Glomerular visceral epithelial cell (primary cell): ENCODE measurements around the gene MRPL20.
"Not testable (repeated sequence)": the region's sequence is repeated elsewhere in the genome, so short reads cannot be mapped to it uniquely, and the experiment has no call there.

ENCODE experiments used
- DNase-seq: peaks from one replicate; pipeline ENCODE4 v3.0.0-alpha.2; 2016; ENCODE audit errors: extremely low spot score

MRPL20 gene

DNA sequence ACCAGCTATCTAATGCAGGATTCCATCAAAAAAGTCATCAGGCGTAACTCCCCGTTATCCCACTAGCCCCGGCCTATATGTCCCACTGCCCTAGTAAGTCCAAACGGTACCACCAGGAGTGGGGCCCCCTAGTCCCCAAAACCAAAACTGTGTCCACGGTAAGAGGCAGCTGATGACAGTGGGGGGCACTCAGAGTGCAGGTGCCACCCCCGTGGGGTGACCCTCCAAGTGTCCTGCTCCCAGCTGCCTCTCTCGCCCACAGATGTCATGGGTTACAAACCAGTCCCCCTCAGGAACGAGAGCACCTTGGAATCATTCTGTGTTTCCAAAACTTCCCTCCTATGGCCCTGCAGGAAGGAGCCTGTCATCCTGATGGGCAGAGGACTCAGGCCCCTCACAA is 21.2 kb downstream of the MRPL20 start:
- no peak for DNase-seq

DNA sequence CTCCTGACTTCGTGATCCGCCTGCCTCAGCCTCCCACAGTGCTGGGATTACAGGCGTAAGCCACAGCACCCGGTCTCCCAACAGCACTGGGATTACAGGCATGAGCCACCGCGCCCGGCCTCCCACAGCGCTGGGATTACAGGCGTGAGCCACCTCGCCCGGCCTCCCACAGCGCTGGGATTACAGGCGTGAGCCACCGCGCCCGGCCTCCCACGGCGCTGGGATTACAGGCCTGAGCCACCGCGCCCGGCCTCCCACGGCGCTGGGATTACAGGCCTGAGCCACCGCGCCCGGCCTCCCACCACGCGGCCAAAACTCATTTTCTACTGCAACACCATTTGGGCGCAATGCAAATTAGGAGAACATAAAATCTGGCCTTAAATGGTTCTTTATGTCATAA is 21.8 kb downstream of the MRPL20 start:
- DNase-seq = not testable (repeated sequence)

DNA sequence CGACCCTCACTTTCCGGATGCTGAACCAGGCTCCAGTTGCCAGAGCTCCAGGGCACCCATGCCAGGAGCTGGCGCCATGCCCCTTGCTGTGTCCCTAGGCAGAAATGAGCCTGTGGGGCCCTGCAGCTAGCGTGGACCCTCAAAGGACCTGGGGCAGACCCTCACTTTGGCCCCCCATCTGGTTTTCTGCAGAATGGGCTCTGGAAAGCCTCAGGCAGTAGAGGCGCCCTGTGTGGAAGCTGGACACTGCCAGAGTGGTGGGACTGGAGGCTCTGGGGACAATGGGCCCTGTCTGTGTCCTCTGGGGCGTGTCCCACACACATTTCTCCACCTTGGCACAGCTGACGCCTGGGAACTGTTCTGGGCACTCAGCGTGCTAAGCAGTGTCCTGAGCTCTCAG is 25.8 kb downstream of the MRPL20 start:
- no peak for DNase-seq

DNA sequence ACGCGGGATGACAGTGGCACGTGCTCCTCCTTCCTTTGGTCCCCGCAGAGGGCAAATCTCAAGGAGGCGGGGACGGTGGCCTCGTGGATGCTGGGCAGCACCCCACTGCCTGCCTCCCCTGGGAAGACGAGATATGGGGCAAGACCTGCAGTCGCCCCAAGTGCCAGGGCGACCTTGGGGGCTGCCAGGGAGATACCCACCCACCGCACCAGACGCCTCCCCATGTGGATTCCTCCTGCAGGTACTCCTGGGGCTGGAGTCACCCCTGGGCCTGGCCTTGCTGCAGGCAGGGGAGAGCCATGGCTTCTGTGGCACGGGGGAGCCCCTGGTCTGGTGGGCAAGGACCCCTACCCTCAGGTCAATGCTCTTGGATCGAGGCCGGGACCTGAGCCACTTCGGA is 26.2 kb downstream of the MRPL20 start:
- DNase-seq = no peak

DNA sequence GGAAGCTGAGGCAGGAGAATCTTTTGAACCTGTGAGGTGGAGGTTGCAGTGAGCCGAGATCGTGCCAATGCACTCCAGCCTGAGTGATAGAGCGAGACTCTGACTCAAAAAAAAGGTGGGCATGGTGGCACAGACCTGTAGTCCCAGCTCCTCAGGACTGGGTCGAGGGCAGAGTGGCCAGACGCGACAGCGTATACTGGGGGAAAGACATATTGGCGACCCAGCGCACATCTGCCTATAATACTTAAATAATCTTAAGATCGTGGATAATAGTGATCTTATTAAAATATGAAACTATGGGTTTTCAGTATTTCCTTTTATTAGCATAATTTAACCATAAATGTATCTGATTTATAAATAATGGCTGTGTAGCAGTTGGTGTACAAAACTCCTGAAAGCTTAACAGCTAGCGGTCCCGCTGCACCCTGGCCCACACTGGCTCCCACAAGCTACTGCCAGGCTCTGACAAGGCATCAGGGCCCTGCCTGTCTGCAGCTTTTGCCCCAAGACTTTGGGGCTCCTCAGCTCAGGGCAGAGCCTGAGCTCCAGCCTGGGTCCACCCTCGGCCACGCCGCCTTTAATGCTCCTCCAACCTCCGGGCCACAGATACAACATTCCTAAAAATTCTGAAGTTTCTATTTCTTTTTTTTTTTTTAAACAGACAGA is 29.4 kb downstream of the MRPL20 start:
- no peak for DNase-seq

DNA sequence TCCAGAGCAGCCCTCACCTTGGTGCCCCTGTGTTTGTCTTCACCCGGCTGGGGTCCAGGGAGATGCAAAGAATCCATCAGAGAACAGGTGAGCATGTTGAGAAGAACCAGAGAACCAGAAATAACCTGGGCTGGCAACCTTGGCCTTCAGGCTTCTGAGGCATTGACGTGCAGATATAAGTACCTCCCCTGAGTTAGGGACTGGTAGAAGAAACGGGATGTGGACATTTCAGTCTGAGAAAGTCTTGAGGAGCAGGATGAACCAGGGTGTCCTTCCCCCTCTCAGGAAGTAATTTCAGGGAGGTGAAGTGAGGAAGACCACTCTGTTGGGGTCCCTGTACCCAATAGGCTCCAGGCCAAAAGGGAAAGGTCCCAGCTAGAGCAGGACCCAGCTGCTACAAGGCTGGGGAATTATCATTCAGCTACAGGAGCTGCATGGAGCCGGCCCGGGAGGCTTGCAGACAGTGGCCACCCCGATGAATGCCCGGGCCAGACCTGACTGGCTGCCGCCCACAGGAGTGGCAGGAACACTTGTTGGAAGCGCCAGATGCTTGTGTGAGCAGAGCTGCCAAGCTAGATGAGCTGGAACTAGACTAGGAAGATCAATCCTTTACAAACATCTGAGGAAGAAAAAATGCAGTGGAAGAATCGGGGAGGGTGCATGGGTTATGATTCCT is 30.4 kb downstream of the MRPL20 start:
- no peak for DNase-seq

DNA sequence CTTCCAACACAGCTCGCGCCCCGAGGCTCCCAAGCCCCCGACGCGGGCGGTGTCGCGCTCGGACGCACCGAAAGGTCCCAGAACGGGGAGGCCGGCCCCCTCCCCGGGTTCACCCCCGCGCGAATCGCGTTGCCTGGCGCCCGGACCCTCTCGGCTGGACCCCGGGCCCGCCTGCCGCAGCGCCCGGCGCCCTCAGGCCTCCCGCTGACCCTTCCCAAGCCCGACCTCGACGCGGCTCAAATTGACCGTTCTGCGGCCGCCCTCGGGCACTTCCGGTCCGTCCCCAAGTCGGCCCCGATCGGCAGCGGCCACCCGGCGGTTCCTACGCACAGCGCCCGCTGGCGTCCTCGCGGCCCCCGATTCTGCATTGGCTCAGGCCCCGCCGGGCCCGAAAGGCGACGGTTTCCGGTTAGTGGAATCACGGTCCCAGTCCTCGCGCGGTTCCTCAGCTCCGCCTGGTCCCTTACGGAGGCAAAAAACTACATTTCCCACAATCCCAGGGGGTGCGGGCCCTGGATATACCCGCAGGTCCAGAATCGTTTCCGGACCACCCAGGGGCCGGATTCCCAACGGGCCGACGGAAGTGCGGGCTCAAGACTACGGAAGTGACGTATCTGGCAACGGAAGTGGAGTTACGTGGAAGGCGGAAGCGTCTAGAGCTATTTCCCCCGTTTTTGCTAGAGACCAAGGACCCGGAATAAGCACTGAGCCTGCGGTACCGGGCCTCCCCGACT is 32.0 kb downstream of the MRPL20 start, which contains the start of gene AURKAIP1:
Gene AURKAIP1 (minus strand): TSS at position 279 of the 734 bp plus-strand sequence. CDS start 451 bp downstream, outside the sequence.
- DNase-seq = peak; percentile 100

DNA sequence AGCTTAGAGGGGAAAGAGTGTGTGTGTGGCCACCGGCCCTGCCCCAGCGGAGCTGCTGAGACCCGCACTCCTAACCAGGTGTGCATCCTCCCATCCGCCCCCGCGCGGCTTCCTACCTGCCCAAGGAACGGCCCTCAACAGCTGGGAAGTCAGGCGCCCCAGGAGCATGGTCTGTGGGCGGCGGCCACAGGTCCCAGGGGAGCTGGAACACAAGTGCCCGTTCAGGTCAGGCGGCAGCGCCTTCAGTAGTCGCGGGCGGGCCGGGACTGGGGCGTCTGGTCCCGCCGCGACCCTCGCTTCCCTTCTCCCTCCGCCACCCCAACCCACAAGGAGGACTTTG is 32.5 kb downstream of the MRPL20 start:
- no peak for DNase-seq

DNA sequence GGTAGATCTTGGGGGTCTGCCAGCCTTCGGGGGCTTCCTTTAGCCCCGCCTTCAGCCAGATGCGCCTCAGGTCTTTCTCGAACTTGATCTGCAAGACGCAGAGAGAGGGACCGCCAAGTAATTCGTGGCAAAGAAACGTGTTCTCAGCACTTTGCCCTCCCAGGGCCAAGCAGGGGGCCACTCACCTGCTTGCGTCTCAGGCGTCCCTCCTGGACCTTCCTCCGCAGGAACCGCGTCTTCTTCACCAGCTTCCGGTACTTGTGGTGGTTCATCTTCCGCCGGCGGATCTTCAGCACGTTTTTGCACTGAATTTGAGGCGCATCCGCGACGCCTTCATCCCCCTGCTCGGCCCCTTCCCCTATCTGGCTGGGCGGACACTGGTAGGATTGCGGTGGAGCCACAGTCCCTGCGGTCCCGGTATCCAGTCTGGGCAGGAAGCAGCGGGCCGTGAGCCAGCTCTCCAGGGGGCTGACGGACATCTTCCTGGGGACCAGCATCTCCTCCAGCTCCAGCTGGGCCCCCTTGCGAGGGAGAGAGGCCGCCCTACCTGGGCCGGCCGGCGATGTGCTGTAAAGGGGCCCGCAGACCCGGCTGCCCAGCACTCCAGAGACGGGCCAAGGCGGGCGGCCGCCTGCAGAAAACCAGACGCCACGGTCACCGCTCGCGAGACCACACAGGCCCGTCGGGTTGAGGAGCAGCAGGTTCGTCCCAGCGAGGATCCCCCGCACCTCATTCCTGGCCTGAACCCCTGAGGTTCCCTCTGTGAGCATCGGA is 33.1 kb downstream of the MRPL20 start:
- DNase-seq = no peak

DNA sequence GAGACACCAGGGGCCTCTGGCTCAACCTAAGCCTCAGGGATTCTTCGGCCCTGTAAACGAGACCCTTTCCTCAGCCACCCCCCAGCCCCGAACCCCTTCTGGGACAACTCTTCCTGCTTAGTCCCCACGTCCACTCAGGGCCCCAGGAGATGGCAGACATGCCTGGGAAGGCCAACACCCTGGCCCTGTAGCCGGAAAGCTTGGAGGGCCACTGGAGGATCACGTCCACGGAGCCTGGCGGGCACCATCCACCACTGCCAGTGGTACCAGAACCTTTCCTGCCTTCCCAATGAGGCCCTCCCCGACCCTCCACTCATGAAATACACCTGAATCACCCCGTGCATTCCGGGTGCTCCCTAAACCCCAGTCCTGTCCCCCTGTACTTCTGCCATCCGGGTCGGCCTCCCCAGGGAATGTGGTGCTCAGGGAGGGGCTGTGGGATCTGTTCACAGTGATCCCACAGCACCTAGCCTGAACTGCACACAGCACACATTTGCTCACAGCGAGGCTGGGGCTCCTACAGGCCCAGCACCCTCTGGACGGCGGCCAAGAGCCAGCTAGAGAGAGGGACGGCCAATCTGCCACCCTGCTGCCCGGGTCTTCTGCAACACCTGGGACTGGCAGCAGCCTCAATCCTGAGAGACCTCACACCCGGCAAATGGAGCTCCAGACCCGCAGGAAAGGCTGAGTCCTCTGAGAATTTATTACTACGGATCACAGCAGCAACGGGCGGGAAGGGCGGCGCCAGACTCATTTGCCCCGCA is 33.9 kb downstream of the MRPL20 start:
- DNase-seq = no peak

DNA sequence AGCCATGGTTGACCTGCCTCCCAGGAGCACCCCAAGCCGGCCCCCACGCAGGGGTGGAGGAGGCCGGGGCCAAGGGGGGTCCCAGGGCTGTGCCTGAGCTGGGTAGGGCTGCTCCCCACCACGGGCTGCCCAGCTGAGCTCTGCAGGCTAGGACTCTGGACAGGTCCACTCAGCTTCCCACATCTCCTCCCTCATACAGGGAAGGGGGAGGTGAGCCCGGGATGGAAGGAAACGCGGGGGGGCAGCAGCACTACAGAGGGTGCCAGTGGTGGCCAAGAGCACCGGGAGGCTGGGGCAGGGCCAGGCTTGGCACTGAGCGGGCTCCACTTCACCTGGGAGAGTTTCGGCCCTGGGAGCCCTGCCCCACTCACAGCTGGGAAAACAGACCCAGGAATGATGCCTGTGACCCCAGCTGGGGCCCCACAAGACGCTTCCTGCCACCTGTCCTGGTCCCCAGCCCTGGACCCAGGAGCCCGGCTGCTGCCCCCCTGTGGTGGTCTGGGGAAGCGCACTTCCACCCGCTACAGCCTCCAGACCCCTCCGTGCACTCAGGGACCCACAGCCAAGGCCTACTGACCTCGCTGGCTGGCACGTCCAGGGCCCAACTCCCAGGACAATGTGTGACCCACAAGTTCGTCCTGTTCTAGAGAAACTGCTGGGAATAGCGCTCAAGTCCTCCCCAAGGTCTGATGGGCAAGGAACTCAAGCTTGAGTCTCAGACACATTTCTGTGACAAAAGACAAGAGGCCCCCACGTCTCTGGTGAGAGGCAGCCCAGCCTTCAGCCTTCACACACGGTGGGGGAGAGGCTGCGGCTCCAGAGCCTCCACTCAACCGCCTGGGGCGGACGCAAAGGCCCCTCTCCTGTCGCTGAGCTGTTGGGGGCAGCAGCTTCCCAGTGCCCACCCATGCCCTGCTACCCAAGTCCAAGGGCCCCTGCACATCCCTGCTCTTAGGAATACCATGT is 35.1 kb downstream of the MRPL20 start:
- DNase-seq = peak; percentile 76

DNA sequence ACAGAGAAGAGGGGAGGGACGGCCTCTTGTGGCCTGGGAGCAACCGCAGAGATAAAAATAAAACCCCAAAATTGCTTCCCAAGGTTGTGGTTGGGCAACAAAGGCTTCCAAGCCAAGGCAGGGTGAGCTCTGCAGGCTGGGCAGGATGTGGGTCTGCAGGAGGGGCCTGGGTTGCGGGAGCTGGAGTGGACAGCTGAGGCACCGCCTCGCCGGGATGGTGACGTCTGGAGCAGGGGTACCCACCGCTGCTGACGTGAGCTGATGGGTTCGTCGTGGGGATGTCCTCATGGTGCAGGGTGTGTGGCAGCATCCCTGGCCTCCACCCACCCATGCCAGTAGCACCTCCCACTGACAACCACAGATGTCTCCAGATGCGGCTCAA is 35.7 kb downstream of the MRPL20 start:
- no peak for DNase-seq

DNA sequence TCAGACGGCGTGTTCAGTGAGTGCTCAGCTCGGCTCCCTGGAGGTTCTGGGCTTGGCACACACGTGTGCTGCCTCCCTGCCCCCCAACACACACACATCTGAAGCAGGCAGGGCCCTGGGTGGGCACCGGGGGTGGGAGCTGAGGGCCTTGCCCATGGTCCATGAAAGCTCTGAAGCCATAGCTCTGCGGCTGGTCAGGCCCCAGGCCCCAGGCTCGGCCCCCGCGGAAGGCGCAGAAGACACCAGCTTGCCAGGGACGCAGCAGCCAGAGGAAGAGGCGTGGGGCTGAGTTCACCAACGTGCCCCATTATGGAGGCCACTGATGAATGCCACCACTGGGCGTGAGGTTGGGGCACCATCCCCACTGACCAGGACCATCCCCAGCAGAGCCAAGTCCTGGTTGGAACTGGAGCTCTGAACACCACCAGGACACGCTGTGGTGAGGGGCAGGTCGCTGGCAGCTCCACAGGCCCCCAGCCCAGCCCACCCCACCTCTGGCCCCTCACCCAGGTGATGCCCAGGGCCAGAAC is 36.3 kb downstream of the MRPL20 start:
- no peak for DNase-seq

DNA sequence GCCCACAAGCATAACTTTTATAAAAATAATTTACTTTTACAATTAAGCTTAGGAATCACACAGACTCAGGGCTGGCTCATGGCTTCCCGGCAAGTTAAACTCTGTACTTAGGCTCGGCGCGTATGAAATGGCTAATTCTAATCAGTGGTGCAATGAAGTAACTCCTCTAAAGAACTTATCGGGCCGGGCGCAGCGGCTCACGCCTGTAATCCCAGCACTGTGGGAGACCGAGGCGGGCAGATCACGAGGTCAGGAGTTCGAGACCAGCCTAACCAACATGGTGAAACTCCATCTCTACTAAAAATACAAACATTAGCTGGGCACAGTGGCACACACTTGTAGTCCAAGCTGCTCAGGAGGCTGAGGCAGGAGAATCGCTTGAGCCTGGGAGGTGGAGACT is 37.0 kb downstream of the MRPL20 start:
- DNase-seq = not testable (repeated sequence)

DNA sequence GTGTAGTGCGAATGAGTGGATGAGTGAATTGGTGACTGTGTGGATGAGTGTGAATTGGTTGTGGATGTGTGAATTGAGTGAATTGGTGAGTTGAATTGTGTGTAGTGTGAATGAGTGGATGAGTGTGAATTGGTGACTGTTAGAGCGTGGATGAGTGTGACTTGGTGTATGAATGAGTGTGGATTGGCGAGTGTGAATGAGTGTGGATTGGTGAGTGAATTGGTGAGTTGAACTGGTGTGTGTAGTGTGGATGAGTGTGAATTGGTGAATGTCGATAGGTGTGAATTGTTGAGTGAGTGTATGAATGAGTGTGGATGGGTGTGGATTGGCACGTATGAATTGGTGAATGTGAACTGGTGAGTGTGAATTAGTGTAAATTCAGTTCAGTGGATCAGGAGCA is 39.8 kb downstream of the MRPL20 start:
- no peak for DNase-seq

DNA sequence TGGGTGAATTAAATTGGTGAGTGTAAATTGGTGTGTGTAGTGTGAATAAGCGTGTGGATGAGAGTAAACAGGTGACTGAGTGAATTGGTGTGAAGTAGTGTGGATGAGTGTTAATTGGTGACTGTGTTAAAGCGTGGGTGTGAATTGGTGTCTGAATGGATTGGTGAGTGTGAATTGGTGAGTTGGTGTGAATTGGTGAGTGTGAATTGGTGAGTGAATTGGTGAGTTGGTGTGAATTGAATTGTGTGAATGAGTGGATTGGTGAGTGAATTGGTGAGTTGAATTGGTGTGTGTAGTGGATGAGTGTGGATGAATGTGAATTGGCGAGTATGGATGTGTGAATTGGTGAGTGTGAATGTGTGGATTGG is 40.4 kb downstream of the MRPL20 start:
- no peak for DNase-seq

DNA sequence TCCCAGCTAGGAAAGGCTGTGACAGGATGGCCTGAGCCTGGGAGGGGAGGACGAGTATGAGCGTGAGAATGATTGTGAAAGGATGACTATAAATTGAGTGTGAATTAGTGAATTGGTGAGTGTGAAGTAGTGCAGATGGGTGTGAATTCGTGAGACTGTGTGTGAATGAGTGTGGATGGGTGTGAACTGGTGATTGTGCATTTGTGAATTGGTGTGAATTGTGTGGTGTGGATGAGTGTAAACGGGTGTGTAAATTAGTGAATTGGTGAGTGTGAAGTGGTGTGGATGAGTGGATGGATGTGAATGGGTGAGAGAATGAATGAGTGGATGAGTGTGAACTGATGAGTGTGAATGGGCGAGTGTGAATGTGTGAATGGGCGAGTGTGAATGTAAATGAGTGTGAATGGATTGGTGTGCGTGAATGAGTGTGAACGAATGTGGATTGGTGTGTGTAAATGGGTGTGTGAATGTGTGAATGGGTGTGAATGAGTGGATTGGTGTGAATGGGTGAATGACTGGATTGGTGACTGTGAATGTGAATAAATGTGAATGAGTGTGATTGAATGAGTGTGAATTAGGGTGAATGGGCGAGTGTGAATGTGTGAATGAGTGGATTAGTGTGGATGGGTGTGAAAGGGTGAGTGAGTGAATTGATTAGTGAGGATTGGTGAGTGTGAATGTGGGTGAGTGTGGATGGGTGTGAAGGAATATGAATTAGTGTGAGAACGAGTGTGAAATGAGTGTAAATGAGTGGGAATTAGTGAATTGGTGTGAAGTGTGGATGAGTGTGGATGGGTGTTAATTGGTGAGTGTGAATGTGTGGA is 41.0 kb downstream of the MRPL20 start:
- no peak for DNase-seq

DNA sequence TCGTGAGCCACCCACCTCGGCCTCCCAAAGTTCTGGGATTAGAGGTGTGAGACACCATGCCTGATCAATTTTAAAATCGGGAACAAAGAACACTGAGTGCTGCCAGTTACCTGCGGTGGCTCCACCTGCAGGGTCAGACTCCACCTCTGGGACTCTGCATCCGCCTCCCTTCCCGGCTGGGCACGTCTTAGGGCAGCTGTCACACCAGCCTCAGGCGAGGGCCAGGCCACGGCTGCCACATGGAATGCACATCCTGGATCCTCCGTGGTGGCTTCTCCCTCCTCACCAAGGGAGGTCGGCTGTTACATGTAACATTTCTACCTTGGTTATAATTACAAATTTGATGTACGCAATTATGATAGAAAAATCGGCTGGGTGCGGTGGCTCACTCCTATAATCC is 42.8 kb downstream of the MRPL20 start:
- DNase-seq = no peak

DNA sequence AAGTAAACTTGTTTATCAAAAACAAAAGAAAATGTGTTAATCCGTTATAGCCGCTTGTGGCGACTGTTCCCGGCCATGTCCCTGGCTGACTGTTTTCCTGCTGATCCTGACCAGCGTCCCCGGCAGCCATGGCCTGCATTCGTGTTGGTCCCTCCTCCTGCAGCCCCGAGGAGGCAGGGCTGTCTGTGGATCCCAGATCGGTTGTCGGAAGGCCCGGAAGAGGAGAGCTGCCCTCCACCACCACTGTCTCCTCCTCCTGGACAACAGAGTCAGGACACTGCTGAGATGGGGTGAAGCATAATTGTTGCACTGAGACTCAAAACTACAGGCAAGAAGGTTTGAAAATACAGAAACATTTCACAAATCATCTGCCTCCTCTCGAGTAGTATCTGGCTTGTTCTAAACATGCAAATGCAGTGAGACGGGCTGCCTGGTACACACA is 45.1 kb downstream of the MRPL20 start:
- peak; percentile 65 for DNase-seq
